A549 (cell line): ENCODE measurements around the gene SERPING1. TPM values are rescaled to one million over a fixed set of nuclear protein-coding genes. Genes with fewer than 3 reads are reported as not detected.

Source experiments
- ATAC-seq, 2 experiments: fragments of 200-7000 bp in 1 of 2; fragments of >200 bp in 1 of 2; cut with Nextera tagmentation in 1 of 2; cut with Tn5 transposase in 1 of 2; 3 replicates each; pipeline versions ENCODE4 v1.8.0 to v1.9.1; 2018 to 2020; ENCODE audit warnings: mild to moderate bottlenecking in 1 of 2, moderate library complexity in 1 of 2
- CTCF ChIA-PET: fragments of 300-600 bp; sonication (Branson Sonifier 250); formaldehyde crosslinking; extraction: SDS; loops from one replicate; lab custom pipeline; 2021; ENCODE audit warnings: antibody characterized with exemption, inconsistent platforms; lab: Yijun Ruan, JAX
- POLR2A ChIA-PET: fragments of 350-600 bp; formaldehyde crosslinking; extraction: SDS; loops from one replicate; lab custom pipeline; 2021; ENCODE audit warnings: antibody characterized with exemption, inconsistent platforms; lab: Yijun Ruan, JAX
- DNase-seq, 2 experiments: peaks; one replicate each; pipeline versions ENCODE4 v3.0.0 to v3.0.0-alpha.2; 2011 to 2016; ENCODE audit warnings: low read depth in 1 of 2, low spot score in 1 of 2
- FAIRE-seq: peaks from 2 replicates; lab custom pipeline; 2011; peaks lifted over from hg19 to GRCh38; lab: Jason Lieb, UNC
- H3K27ac ChIP-seq, 2 experiments: fragments of >200 bp; sonication (Bioruptor Twin); formaldehyde crosslinking; 3 replicates each; pipeline ENCODE4 v1.5.1; 2016 to 2017
- H3K4me1 ChIP-seq: fragments of >200 bp; sonication (Bioruptor Twin); formaldehyde crosslinking; 3 replicates; pipeline ENCODE4 v1.6.1; 2016
- H3K4me2 ChIP-seq: fragments of >200 bp; sonication (Bioruptor Twin); formaldehyde crosslinking; 3 replicates; pipeline ENCODE4 v1.6.1; 2016
- H3K4me3 ChIP-seq: fragments of >200 bp; sonication (Bioruptor Twin); formaldehyde crosslinking; 3 replicates; pipeline ENCODE4 v1.5.1; 2016
- H3K9me3 ChIP-seq: fragments of >200 bp; sonication (Bioruptor Twin); formaldehyde crosslinking; 3 replicates; pipeline ENCODE4 v1.6.1; 2016
- BHLHE40 ChIP-seq: IDR thresholded peaks from 2 replicates; pipeline ENCODE4 v1.6.1; 2012; ENCODE audit warnings: low read depth, low read length, inconsistent platforms
- CEBPB ChIP-seq, 2 experiments: fragments of >200 bp in 1 of 2; sonication (Bioruptor Twin) in 1 of 2; formaldehyde crosslinking in 1 of 2; IDR thresholded peaks; 2 replicates each; pipeline ENCODE4 v1.6.1; 2012 to 2016
- EHMT2 ChIP-seq: fragments of 200-600 bp; sonication (generic); IDR thresholded peaks from 2 replicates; pipeline ENCODE4 v1.6.1; 2016; ENCODE audit warnings: antibody characterized with exemption, low read depth, mild to moderate bottlenecking, moderate library complexity
- EP300 ChIP-seq, 2 experiments: fragments of >200 bp; sonication (Bioruptor Twin); formaldehyde crosslinking; IDR thresholded peaks; 2 replicates in 1 of 2; 3 replicates in 1 of 2; pipeline ENCODE4 v1.6.1; 2016 to 2017
- ESRRA ChIP-seq: fragments of 150-350 bp; IDR thresholded peaks from 2 replicates; pipeline ENCODE4 v1.6.1; 2014; ENCODE audit warnings: mild to moderate bottlenecking, low read length, borderline replicate concordance
- FOSB ChIP-seq: fragments of 250-450 bp; sonication (Bioruptor Pico); IDR thresholded peaks from 2 replicates; pipeline ENCODE4 v1.5.0; 2020; ENCODE audit warnings: mild to moderate bottlenecking, moderate library complexity
- FOSL2 ChIP-seq, 2 experiments: fragments of 450-650 bp in 1 of 2; fragments of >200 bp in 1 of 2; sonication (Bioruptor Twin) in 1 of 2; formaldehyde crosslinking; IDR thresholded peaks; 2 replicates each; pipeline versions ENCODE4 v1.5.0 to v1.6.1; 2016 to 2020; ENCODE audit warnings: mild to moderate bottlenecking in 1 of 2, moderate library complexity in 1 of 2
- FOXS1 ChIP-seq: fragments of 250-450 bp; sonication (Bioruptor Pico); IDR thresholded peaks from 2 replicates; pipeline ENCODE4 v1.5.0; 2020; ENCODE audit warnings: mild to moderate bottlenecking, moderate library complexity
- GATA3 ChIP-seq: IDR thresholded peaks from 2 replicates; pipeline ENCODE4 v1.6.1; 2012; ENCODE audit warnings: borderline replicate concordance
- HEYL ChIP-seq: fragments of 250-450 bp; sonication (Bioruptor Pico); IDR thresholded peaks from 2 replicates; pipeline ENCODE4 v1.8.0; 2021; ENCODE audit warnings: mild to moderate bottlenecking, moderate library complexity
- MAFK ChIP-seq: fragments of 450-650 bp; IDR thresholded peaks from 2 replicates; pipeline ENCODE4 v1.6.1; 2014; ENCODE audit not compliant: partially characterized antibody
- MYC ChIP-seq: IDR thresholded peaks from 2 replicates; pipeline ENCODE4 v1.6.1; 2012; ENCODE audit warnings: mild to moderate bottlenecking, inconsistent platforms, low read length, improper control_type of control experiment, borderline replicate concordance
- NFE2L2 ChIP-seq: fragments of 150-350 bp; conservative IDR thresholded peaks from 2 replicates; pipeline ENCODE4 v1.6.1; 2014; ENCODE audit warnings: low read length
- NR3C1 ChIP-seq: fragments of >200 bp; sonication (Bioruptor Twin); formaldehyde crosslinking; IDR thresholded peaks from 3 replicates; pipeline ENCODE4 v1.6.1; 2017
- POLR2A ChIP-seq: IDR thresholded peaks from 2 replicates; pipeline ENCODE4 v1.6.1; 2012; ENCODE audit warnings: mild to moderate bottlenecking, low read length
- RCOR1 ChIP-seq: fragments of 150-350 bp; IDR thresholded peaks from 2 replicates; pipeline ENCODE4 v1.6.1; 2014; ENCODE audit warnings: antibody characterized with exemption, low read length, low read depth
- SREBF2 ChIP-seq: fragments of 450-650 bp; IDR thresholded peaks from 2 replicates; pipeline ENCODE4 v1.6.1; 2014; ENCODE audit warnings: mild to moderate bottlenecking, moderate library complexity
- TFCP2L1 ChIP-seq: fragments of 250-450 bp; sonication (Bioruptor Pico); IDR thresholded peaks from 2 replicates; pipeline ENCODE4 v1.5.0; 2021; ENCODE audit warnings: mild to moderate bottlenecking
- TP53 ChIP-seq: fragments of 250-450 bp; sonication (Bioruptor Pico); IDR thresholded peaks from 2 replicates; pipeline ENCODE4 v1.5.0; 2021; ENCODE audit warnings: mild to moderate bottlenecking, moderate library complexity
- WGBS: methylation state at CpG from one replicate; pipeline ENCODE4 v1.1.6; 2017; ENCODE audit errors: missing lambda C conversion rate; 5-methylcytosine and 5-hydroxymethylcytosine counted together
- polyA plus RNA-seq, 4 experiments: library from polyadenylated mRNA; depleted of rRNA in 3 of 4; stranded (reverse); fragments of >200 nt; fragmentation: RNase III in 1 of 4; extraction: RNeasy Plus Mini Kit Qiagen cat#74134 plus additional on column Dnase treatment in 1 of 4; gene quantifications; 2 replicates in 3 of 4; 3 replicates in 1 of 4; pipeline ENCODE4 v1.2.3, GENCODE V29; 2011 to 2017
- TF ChIP-seq, protein P1 (sequence below): fragments of 150-350 bp; IDR thresholded peaks from 2 replicates; pipeline ENCODE4 v1.6.1; 2014; ENCODE audit warnings: low read depth, mild to moderate bottlenecking, low read length
- TF ChIP-seq, protein P2 (sequence below): fragments of 450-650 bp; IDR thresholded peaks from 2 replicates; pipeline ENCODE4 v1.6.1; 2014; ENCODE audit warnings: antibody characterized with exemption
- TF ChIP-seq, protein P3 (sequence below): IDR thresholded peaks from 2 replicates; pipeline ENCODE4 v1.6.1; 2012
- TF ChIP-seq, protein P4 (sequence below): fragments of >200 bp; sonication (Bioruptor Twin); formaldehyde crosslinking; IDR thresholded peaks from 3 replicates; pipeline ENCODE4 v1.5.1; 2016
- TF ChIP-seq, protein P5 (sequence below): IDR thresholded peaks from 2 replicates; pipeline ENCODE4 v1.6.1; 2012

Gene SERPING1
- polyA plus RNA-seq, 2 of the 4 experiments (the other 2 are of a cell fraction): 0.59 to 0.63 TPM

DNA sequence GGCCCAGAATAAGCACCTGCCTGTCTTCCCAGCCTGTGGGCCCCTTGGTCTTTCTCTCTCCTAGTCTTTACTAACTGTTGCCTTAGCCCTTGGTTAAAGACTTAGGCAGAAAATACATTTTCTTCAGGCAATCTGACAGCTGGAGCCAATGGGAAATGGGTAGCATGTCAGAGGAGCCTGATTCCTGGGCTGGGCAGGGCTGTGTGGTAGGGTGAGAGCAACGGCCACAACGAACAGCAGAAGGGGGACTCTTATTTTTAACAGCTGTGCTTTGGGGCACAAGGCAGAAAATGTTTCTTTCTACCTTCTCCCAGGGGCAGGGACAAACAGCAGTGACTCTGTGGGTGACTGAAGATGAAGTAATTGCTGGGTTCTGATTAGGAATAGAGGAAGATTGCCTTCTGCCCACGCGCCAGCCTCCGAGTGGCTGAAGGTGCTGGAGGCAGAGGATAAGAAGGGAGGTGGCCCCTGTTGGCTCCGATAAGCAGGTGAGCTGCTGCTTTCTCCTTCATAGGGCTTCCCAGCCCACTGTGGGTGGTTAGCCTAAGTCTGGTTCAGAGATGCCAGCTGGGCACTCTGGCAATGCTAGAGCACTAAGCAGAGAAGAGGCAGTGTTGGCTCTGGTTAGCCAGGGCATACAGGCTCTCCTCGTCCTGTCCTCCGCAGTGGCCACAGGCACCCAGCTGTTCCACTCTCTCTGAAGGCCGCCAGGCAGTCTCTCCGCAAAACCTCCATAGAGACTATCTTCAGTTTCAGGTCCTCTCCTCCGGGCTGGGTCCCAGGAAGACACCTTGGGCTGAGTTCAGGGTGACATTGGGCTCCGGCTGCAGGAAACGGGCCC is 50.7 kb downstream of the SERPING1 start:
- no peak for FAIRE-seq
- TF ChIP-seq, protein P1, sequence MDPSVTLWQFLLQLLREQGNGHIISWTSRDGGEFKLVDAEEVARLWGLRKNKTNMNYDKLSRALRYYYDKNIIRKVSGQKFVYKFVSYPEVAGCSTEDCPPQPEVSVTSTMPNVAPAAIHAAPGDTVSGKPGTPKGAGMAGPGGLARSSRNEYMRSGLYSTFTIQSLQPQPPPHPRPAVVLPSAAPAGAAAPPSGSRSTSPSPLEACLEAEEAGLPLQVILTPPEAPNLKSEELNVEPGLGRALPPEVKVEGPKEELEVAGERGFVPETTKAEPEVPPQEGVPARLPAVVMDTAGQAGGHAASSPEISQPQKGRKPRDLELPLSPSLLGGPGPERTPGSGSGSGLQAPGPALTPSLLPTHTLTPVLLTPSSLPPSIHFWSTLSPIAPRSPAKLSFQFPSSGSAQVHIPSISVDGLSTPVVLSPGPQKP: no peak
- TF ChIP-seq NR3C1 (no peak), CEBPB (IDR thresholded peaks at IDR 0.05) (no peak), MAFK (no peak), EHMT2 (no peak), EP300 (IDR thresholded peaks at IDR 0.05) (no peak), MYC (no peak), NFE2L2 (no peak), SREBF2 (no peak), FOSB (no peak), BHLHE40 (no peak), FOXS1 (CRISPR knock-in tag) (no peak), HEYL (no peak), RCOR1 (no peak)
- TF ChIP-seq, protein P2, sequence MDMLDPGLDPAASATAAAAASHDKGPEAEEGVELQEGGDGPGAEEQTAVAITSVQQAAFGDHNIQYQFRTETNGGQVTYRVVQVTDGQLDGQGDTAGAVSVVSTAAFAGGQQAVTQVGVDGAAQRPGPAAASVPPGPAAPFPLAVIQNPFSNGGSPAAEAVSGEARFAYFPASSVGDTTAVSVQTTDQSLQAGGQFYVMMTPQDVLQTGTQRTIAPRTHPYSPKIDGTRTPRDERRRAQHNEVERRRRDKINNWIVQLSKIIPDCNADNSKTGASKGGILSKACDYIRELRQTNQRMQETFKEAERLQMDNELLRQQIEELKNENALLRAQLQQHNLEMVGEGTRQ: no peak
- TF ChIP-seq, protein P3, sequence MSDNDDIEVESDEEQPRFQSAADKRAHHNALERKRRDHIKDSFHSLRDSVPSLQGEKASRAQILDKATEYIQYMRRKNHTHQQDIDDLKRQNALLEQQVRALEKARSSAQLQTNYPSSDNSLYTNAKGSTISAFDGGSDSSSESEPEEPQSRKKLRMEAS: no peak
- TF ChIP-seq, protein P4, sequence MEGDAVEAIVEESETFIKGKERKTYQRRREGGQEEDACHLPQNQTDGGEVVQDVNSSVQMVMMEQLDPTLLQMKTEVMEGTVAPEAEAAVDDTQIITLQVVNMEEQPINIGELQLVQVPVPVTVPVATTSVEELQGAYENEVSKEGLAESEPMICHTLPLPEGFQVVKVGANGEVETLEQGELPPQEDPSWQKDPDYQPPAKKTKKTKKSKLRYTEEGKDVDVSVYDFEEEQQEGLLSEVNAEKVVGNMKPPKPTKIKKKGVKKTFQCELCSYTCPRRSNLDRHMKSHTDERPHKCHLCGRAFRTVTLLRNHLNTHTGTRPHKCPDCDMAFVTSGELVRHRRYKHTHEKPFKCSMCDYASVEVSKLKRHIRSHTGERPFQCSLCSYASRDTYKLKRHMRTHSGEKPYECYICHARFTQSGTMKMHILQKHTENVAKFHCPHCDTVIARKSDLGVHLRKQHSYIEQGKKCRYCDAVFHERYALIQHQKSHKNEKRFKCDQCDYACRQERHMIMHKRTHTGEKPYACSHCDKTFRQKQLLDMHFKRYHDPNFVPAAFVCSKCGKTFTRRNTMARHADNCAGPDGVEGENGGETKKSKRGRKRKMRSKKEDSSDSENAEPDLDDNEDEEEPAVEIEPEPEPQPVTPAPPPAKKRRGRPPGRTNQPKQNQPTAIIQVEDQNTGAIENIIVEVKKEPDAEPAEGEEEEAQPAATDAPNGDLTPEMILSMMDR: no peak
- TF ChIP-seq, all 56 proteins: peak for 0
- Histone ChIP-seq H3K4me1 (peaks cover 24% of the 10 kb centered on the region), H3K27ac (peak overlapping the region in 1 of 2 experiments; percentile 4; a peak in 1 of 6 replicates), H3K4me2 (peak overlapping the region; percentile 84), H3K4me3 (no peak overlapping the region), H3K9me3 (no peaks in the 10 kb centered on the region)
- ChIA-PET POLR2A (interaction anchor here (0.5 kb wide), 1 partner anchor 52 kb away, joined by 3 read pairs; no protein-coding TSS in a partner anchor), CTCF (interaction anchor here (1.0 to 11.7 kb wide), 4 partner anchors 77 to 305 kb away, joined by 3 to 318 read pairs (median 7); partner anchors contain the start of gene UBE2L6)
- ATAC-seq (peak; percentile 19 to 39; a peak in 3 of 6 replicates), DNase-seq (no peak)
- WGBS: 53% methylated on average over 13 of the region's 13 CpGs

DNA sequence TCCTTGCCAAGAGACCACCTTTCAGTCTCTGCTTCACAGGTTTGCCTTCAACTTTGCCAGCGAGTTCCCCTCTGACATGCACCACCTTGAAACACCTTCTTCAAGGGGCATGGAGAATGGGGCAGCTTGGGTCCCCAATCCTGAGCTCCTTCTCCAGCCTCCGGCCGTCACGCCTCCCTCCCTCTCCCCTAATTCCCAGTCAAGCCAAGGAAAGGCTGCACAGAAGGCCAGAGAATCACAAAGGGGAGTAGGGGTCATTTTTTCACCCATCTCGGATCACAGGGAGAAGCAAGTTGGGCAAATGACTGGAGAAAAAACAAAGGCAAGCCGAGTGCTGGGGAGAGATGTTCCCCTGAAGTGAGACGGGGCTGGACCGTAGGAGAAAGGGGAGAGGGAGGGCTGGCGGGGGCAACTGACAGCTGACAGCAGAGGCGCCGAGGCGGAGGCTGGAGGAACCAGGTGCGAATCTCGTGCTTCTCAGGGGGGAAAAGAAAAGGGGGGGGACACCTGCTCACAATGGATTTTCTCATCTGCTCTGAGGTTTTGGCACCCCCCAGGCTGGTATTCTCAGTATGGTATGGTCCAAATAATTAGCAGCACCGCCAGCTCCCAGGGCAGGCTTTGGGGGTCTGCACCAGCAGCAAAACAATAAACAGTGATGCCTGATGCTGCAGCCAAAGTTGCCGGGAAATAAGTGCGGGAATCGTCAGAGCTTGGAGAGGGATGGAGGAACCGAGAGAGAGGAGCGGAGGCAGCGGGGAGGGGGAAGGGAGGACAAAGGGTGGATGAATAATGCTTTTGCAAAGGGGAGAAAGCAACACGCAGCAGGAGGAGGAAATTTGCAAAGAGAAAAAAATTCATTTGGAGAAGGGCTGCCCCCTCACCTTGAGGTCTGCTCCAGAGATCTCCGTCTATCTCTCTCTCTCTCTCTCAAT is 51.6 kb downstream of the SERPING1 start:
- H3K4me3 ChIP-seq: peak overlapping the region; percentile 35
- DNase-seq: no peak
- WGBS: 7% methylated on average over 23 of the region's 23 CpGs
- CTCF ChIA-PET: interaction anchor here (0.7 to 11.7 kb wide), 6 partner anchors 7 to 306 kb away, joined by 3 to 318 read pairs (median 6); partner anchors contain the start of gene UBE2L6
- POLR2A ChIA-PET: interaction anchor here (0.5 kb wide), 1 partner anchor 53 kb away, joined by 3 read pairs; no protein-coding TSS in a partner anchor
- peak overlapping the region in 1 of 2 experiments; percentile 71; a peak in 3 of 6 replicates for H3K27ac ChIP-seq
- FAIRE-seq: no peak
- peaks cover 24% of the 10 kb centered on the region for H3K4me1 ChIP-seq
- TF ChIP-seq RCOR1 (no peak), FOSL2 (IDR thresholded peaks at IDR 0.05) (no peak), FOSL2 (CRISPR knock-in tag; IDR thresholded peaks at IDR 0.05) (no peak), ESRRA (no peak), HEYL (no peak), POLR2A (peak; percentile 5; the same call in 1 of the 2 replicates), TFCP2L1 (CRISPR knock-in tag) (0 out of 2 replicates have a peak, but pooled peaks have one; percentile 29), GATA3 (0 out of 2 replicates have a peak, but pooled peaks have one; percentile 19), TP53 (CRISPR knock-in tag) (no peak)
- TF ChIP-seq, protein P5, sequence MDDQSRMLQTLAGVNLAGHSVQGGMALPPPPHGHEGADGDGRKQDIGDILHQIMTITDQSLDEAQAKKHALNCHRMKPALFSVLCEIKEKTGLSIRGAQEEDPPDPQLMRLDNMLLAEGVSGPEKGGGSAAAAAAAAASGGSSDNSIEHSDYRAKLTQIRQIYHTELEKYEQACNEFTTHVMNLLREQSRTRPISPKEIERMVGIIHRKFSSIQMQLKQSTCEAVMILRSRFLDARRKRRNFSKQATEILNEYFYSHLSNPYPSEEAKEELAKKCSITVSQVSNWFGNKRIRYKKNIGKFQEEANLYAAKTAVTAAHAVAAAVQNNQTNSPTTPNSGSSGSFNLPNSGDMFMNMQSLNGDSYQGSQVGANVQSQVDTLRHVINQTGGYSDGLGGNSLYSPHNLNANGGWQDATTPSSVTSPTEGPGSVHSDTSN: peak; percentile 67; the same call in 1 of the 2 replicates
- TF ChIP-seq, all 56 proteins: peak for 4
- H3K4me2 ChIP-seq: peak overlapping the region; percentile 84
- no peaks in the 10 kb centered on the region for H3K9me3 ChIP-seq
- ATAC-seq: peak; percentile 14 to 40; a peak in 5 of 6 replicates
